K562 (cell line): ENCODE data around the gene DYRK1A. TPM values are rescaled to one million over a fixed set of nuclear protein-coding genes. Genes with fewer than 3 reads are reported as not detected.

Source experiments
- ATAC-seq: fragments of 200-7000 bp; cut with Tn5 transposase; 3 replicates; pipeline ENCODE4 v1.9.1; 2020; ENCODE audit warnings: moderate library complexity
- BruUV-seq: library from RNA; stranded (reverse); fragments of 400-500 nt; replicated peaks from 2 replicates; lab custom pipeline; 2021; lab: Mats Ljungman, UMichigan
- CTCF ChIA-PET: fragments of 300-600 bp; formaldehyde crosslinking; extraction: SDS; loops from one replicate; lab custom pipeline; 2021; ENCODE audit warnings: low intra/inter-chr PET ratio; lab: Yijun Ruan, JAX
- POLR2A ChIA-PET: fragments of 300-600, 350-650 bp; sonication (Branson Sonifier 250); formaldehyde crosslinking; extraction: SDS; loops from one replicate; lab custom pipeline; 2021; ENCODE audit warnings: antibody characterized with exemption, inconsistent platforms; lab: Yijun Ruan, JAX
- DNase-seq, 4 experiments: peaks; one replicate each; pipeline versions ENCODE4 v3.0.0 to v3.0.0-alpha.2; 2011 to 2018; ENCODE audit warnings: low spot score in 3 of 4, mixed read lengths in 3 of 4; ENCODE audit errors: extremely low read depth in 1 of 4
- FAIRE-seq: peaks from 2 replicates; lab custom pipeline; 2011; peaks lifted over from hg19 to GRCh38; lab: Jason Lieb, UNC
- H2AFZ ChIP-seq: 2 replicates; pipeline ENCODE4 v1.6.0; 2011; ENCODE audit warnings: low read depth, low read length, control low read depth, inconsistent platforms
- H3K27ac ChIP-seq: fragments of 200-600 bp; 3 replicates; pipeline ENCODE4 v1.8.0; 2011; ENCODE audit warnings: low read depth, mild to moderate bottlenecking, control low read depth, inconsistent platforms, low read length, moderate library complexity, mixed read lengths; ENCODE audit errors: extremely low read depth
- H3K27me3 ChIP-seq, 2 experiments: fragments of 300-600 bp in 1 of 2; 2 replicates in 1 of 2; 3 replicates in 1 of 2; pipeline versions ENCODE4 v1.6.0 to v1.8.0; 2011; ENCODE audit warnings: inconsistent platforms in 2 of 2, low read length in 2 of 2, mild to moderate bottlenecking in 1 of 2, mixed read lengths in 1 of 2, moderate library complexity in 1 of 2; ENCODE audit not compliant: control insufficient read depth in 2 of 2, insufficient read depth in 2 of 2
- H3K36me3 ChIP-seq: fragments of 300-600 bp; 3 replicates; pipeline ENCODE4 v1.8.0; 2011; ENCODE audit warnings: mild to moderate bottlenecking, low read length, inconsistent platforms; ENCODE audit not compliant: control insufficient read depth, insufficient read depth
- H3K4me1 ChIP-seq, 2 experiments: fragments of 200-600 bp in 1 of 2; replicated peaks in 1 of 2; 2 replicates in 1 of 2; 3 replicates in 1 of 2; pipeline versions ENCODE4 v1.5.1 to v1.8.0; 2011; ENCODE audit warnings: inconsistent platforms in 2 of 2, low read length in 2 of 2, mild to moderate bottlenecking in 1 of 2, mixed read lengths in 1 of 2, moderate library complexity in 1 of 2; ENCODE audit not compliant: control insufficient read depth in 2 of 2, insufficient read depth in 2 of 2
- H3K4me2 ChIP-seq: 2 replicates; pipeline ENCODE4 v1.6.1; 2011; ENCODE audit warnings: low read length, control low read depth, inconsistent platforms, mixed read lengths; ENCODE audit not compliant: insufficient read depth
- H3K4me3 ChIP-seq: fragments of 200-600 bp; sonication (generic), shearing (Covaris generic); 2 replicates; pipeline ENCODE4 v1.5.1; 2016; ENCODE audit warnings: control low read depth, inconsistent platforms
- H3K79me2 ChIP-seq: fragments of 200-600 bp; 3 replicates; pipeline ENCODE4 v1.8.0; 2011; ENCODE audit warnings: low read length, inconsistent platforms; ENCODE audit not compliant: control insufficient read depth, insufficient read depth
- H3K9ac ChIP-seq, 2 experiments: 2 replicates each; pipeline versions ENCODE4 v1.6.0 to v1.6.1; 2011; ENCODE audit warnings: low read depth in 2 of 2, low read length in 2 of 2, control low read depth in 1 of 2, inconsistent platforms in 1 of 2, mild to moderate bottlenecking in 1 of 2, mixed read lengths in 1 of 2; ENCODE audit not compliant: insufficient read depth in 1 of 2
- H3K9me1 ChIP-seq: one replicate; pipeline ENCODE4 v1.6.0; 2011; ENCODE audit warnings: inconsistent platforms, mild to moderate bottlenecking, low read length, moderate library complexity; ENCODE audit not compliant: control insufficient read depth, insufficient read depth
- H3K9me3 ChIP-seq: replicated peaks from 2 replicates; pipeline ENCODE4 v1.5.1; 2011; ENCODE audit warnings: low read depth, low read length, inconsistent platforms; ENCODE audit not compliant: control insufficient read depth, insufficient read depth
- H4K20me1 ChIP-seq: replicated peaks from 2 replicates; pipeline ENCODE4 v1.6.1; 2011; ENCODE audit warnings: low read length, inconsistent platforms, mixed read lengths; ENCODE audit not compliant: control insufficient read depth, insufficient read depth
- C11orf30 ChIP-seq: fragments of 450-650 bp; IDR thresholded peaks from 2 replicates; pipeline ENCODE4 v1.6.1; 2016; ENCODE audit warnings: low read depth, mild to moderate bottlenecking
- FOSL1 ChIP-seq: fragments of 200-800 bp; sonication (Bioruptor generic); conservative IDR thresholded peaks from 2 replicates; pipeline ENCODE4 v1.6.1; 2016; ENCODE audit warnings: missing genetic modification characterization, missing compliant biosample characterization
- MAFG ChIP-seq: fragments of 450-650 bp; conservative IDR thresholded peaks from 2 replicates; pipeline ENCODE4 v1.6.1; 2016; ENCODE audit warnings: missing genetic modification characterization, missing compliant biosample characterization
- RBM17 ChIP-seq: fragments of 200-400 bp; formaldehyde crosslinking; IDR thresholded peaks from 2 replicates; pipeline ENCODE4 v1.6.1; 2017; ENCODE audit warnings: low read depth, mild to moderate bottlenecking, low read length, borderline replicate concordance
- RBM25 ChIP-seq: fragments of 200-400 bp; formaldehyde crosslinking; IDR thresholded peaks from 2 replicates; pipeline ENCODE4 v1.6.1; 2018; ENCODE audit warnings: low read length, low read depth, moderate library complexity; ENCODE audit not compliant: severe bottlenecking
- REST ChIP-seq, 2 experiments: fragments of 450-650 bp; formaldehyde crosslinking in 1 of 2; IDR thresholded peaks; 2 replicates each; pipeline versions ENCODE4 v1.4.0 to v1.6.1; 2014 to 2020; ENCODE audit warnings: mild to moderate bottlenecking in 2 of 2, borderline replicate concordance in 1 of 2, low read depth in 1 of 2
- TFE3 ChIP-seq: fragments of 450-650 bp; formaldehyde crosslinking; IDR thresholded peaks from 2 replicates; pipeline ENCODE4 v1.4.0; 2020; ENCODE audit warnings: mild to moderate bottlenecking, mixed read lengths
- ZNF316 ChIP-seq: fragments of 450-650 bp; IDR thresholded peaks from 2 replicates; pipeline ENCODE4 v1.6.1; 2016
- ZNF347 ChIP-seq: fragments of 450-650 bp; formaldehyde crosslinking; IDR thresholded peaks from 2 replicates; pipeline ENCODE4 v1.4.0; 2020; ENCODE audit warnings: low read depth, mild to moderate bottlenecking, moderate library complexity
- ZNF79 ChIP-seq: fragments of 250-450 bp; sonication (Bioruptor Pico); IDR thresholded peaks from 2 replicates; pipeline ENCODE4 v1.4.0; 2020; ENCODE audit warnings: low read depth, mild to moderate bottlenecking, moderate library complexity
- WGBS: fragments of 100-300 bp; shearing (Covaris generic); methylation state at CpG from one replicate; pipeline ENCODE4 v1.1.6; 2016; ENCODE audit warnings: low coverage, mixed read lengths; ENCODE audit not compliant: insufficient coverage; ENCODE audit errors: missing lambda C conversion rate; 5-methylcytosine and 5-hydroxymethylcytosine counted together
- in situ Hi-C: fragments of 300-500 bp; cut with MboI; formaldehyde crosslinking; loops from 4 replicates; pipeline ENCODE4 v1.15.0; 2018; ENCODE audit warnings: inconsistent platforms, mixed read lengths
- intact Hi-C: fragments of 100-400 bp; cut with micrococcal nuclease; formaldehyde crosslinking; loops from 2 replicates; pipeline ENCODE4 v1.14.2; 2022
- polyA plus RNA-seq, 8 experiments: library from polyadenylated mRNA; depleted of rRNA in 4 of 8; stranded (reverse) in 5 of 8; unstranded in 3 of 8; fragments of >200 nt; fragmentation: Nextera tagmentation in 2 of 8; fragmentation: Illumina TruSeq in 1 of 8; extraction: Ambion mirVana in 2 of 8; extraction: Trizol in 1 of 8; gene quantifications; 2 replicates each; pipeline versions ENCODE4 v1.2.1 to v1.2.3, GENCODE V29; 2011 to 2014; ENCODE audit warnings: inconsistent platforms in 1 of 8, missing spikeins in 1 of 8
- total RNA-seq, 7 experiments: library from RNA; depleted of rRNA in 6 of 7; stranded (reverse); fragments of >200 nt in 6 of 7; fragmentation: Illumina TruSeq in 2 of 7; extraction: Trizol in 2 of 7; gene quantifications; 2 replicates each; pipeline versions ENCODE4 v1.2.1 to v1.2.3, GENCODE V29; 2011 to 2021; ENCODE audit warnings: low replicate concordance in 1 of 7

The DYRK1A gene
- total and polyA plus RNA-seq, 9 of the 15 experiments (the other 6 are each of a cell fraction or from before 2014, with no cell fraction given), result 3.7 to 64.8 (median 42.3) TPM

GRCh38 chr21:37380349-37381323 is 14.1 kb downstream of the DYRK1A start:
- BruUV-seq, result no TSS peak
- ChIA-PET CTCF (interaction anchor here (0.6 kb wide), 1 partner anchor 120 kb away, joined by 3 read pairs; no protein-coding TSS in a partner anchor), POLR2A (interaction anchor here (1.3 to 9.0 kb wide), 5 partner anchors 8 to 25 kb away, joined by 3 to 109 read pairs (median 5); no protein-coding TSS in a partner anchor)
- peaks cover 100% of the 10 kb centered on the region for H3K79me2 ChIP-seq
- intact Hi-C loops, result no loop called here
- ATAC-seq, result peak; percentile 14
- WGBS, result 37% methylated on average over 8 of the region's 8 CpGs
- in situ Hi-C loops, result no loop called here
- peaks cover 41% of the 10 kb centered on the region for H4K20me1 ChIP-seq
- H3K4me2 ChIP-seq, result 0 out of 2 replicates have a peak overlapping the region, but pooled peaks have one; percentile 8
- H3K27ac ChIP-seq, result peak overlapping the region; percentile 74; the same call in 1 of the 3 replicates
- H3K4me1 ChIP-seq, result peaks cover 21 to 60% of the 10 kb centered on the region in 2 experiments
- H3K9me1 ChIP-seq, result no peaks in the 10 kb centered on the region
- no peaks in the 10 kb centered on the region for H3K27me3 ChIP-seq
- 0 out of 4 replicates have a peak overlapping the region, but pooled peaks of 1 of the 2 experiments have one; percentile 16 for H3K9ac ChIP-seq
- peaks cover 19% of the 10 kb centered on the region for H3K36me3 ChIP-seq
- DNase-seq, result peak in 1 of 4 experiments; percentile 51
- no peak overlapping the region for H2AFZ ChIP-seq
- no peak for FAIRE-seq
- 0 out of 2 replicates have a peak, but pooled peaks cover 4% of the 10 kb centered on the region for H3K9me3 ChIP-seq
- no peak overlapping the region for H3K4me3 ChIP-seq
- TF ChIP-seq ZNF316 (peak; percentile 81), ZNF347 (CRISPR knock-in tag) (no peak), RBM17 (no peak), RBM25 (peak; percentile 31), C11orf30 (peak; percentile 62; the same call in 1 of the 2 replicates), TFE3 (CRISPR knock-in tag) (peak; percentile 83), MAFG (tag) (peak; percentile 53), REST (IDR thresholded peaks at IDR 0.05; ENCODE audit: borderline replicate concordance) (peak; percentile 57; the same call in 1 of the 2 replicates), REST (CRISPR knock-in tag; IDR thresholded peaks at IDR 0.05; ENCODE audit: low read depth) (no peak), ZNF79 (CRISPR knock-in tag) (no peak), FOSL1 (no peak)
